Mesendoderm (in vitro differentiated cells): Measurements from ENCODE around the gene PCDHA10.

ENCODE experiments used
- DNase-seq: peaks from one replicate; pipeline ENCODE4 v3.0.0; 2013
- H2AK5ac ChIP-seq: 2 replicates; pipeline ENCODE4 v1.6.1; 2013; ENCODE audit warnings: low read length, inconsistent platforms
- H2BK120ac ChIP-seq: 2 replicates; pipeline ENCODE4 v1.6.1; 2013; ENCODE audit warnings: low read depth, mild to moderate bottlenecking, low read length, moderate library complexity, mixed read lengths
- H2BK15ac ChIP-seq: replicated peaks from 2 replicates; pipeline ENCODE4 v1.6.1; 2013; ENCODE audit warnings: low read depth, mild to moderate bottlenecking, moderate library complexity
- H2BK5ac ChIP-seq: 2 replicates; pipeline ENCODE4 v1.6.1; 2013; ENCODE audit warnings: low read length, inconsistent platforms
- H3K18ac ChIP-seq: 2 replicates; pipeline ENCODE4 v1.6.1; 2013; ENCODE audit warnings: mild to moderate bottlenecking, low read length, mixed read lengths
- H3K23ac ChIP-seq: one replicate; pipeline ENCODE4 v1.6.1; 2013; ENCODE audit warnings: low read length
- H3K27ac ChIP-seq: 2 replicates; pipeline ENCODE4 v1.5.1; 2013; ENCODE audit warnings: low read depth, mild to moderate bottlenecking, inconsistent platforms, low read length, moderate library complexity
- H3K27me3 ChIP-seq: 2 replicates; pipeline ENCODE4 v1.6.1; 2013; ENCODE audit warnings: low read length, control low read depth, mild to moderate bottlenecking, inconsistent platforms; ENCODE audit not compliant: insufficient read depth, poor library complexity
- H3K36me3 ChIP-seq: 2 replicates; pipeline ENCODE4 v1.6.1; 2013; ENCODE audit warnings: low read length, inconsistent platforms; ENCODE audit not compliant: control insufficient read depth, insufficient read depth
- H3K4ac ChIP-seq: one replicate; pipeline ENCODE4 v1.6.1; 2013; ENCODE audit warnings: low read depth, mild to moderate bottlenecking, low read length, moderate library complexity
- H3K4me1 ChIP-seq: 2 replicates; pipeline ENCODE4 v1.6.1; 2013; ENCODE audit warnings: low read depth, low read length, inconsistent platforms; ENCODE audit not compliant: control insufficient read depth
- H3K4me2 ChIP-seq: 2 replicates; pipeline ENCODE4 v1.6.1; 2013; ENCODE audit warnings: low read length
- H3K4me3 ChIP-seq: 2 replicates; pipeline ENCODE4 v1.5.1; 2013; ENCODE audit warnings: mild to moderate bottlenecking, low read length
- H3K56ac ChIP-seq: one replicate; pipeline ENCODE4 v1.6.1; 2013; ENCODE audit warnings: low read length
- H3K79me1 ChIP-seq: 2 replicates; pipeline ENCODE4 v1.6.1; 2013; ENCODE audit warnings: low read length, inconsistent platforms
- H3K79me2 ChIP-seq: 2 replicates; pipeline ENCODE4 v1.6.1; 2013; ENCODE audit warnings: mild to moderate bottlenecking, low read length; ENCODE audit not compliant: control insufficient read depth, insufficient read depth
- H3K9ac ChIP-seq: 2 replicates; pipeline ENCODE4 v1.6.1; 2013; ENCODE audit warnings: low read length, inconsistent platforms
- H4K5ac ChIP-seq: one replicate; pipeline ENCODE4 v1.6.1; 2013; ENCODE audit warnings: low read length
- H4K8ac ChIP-seq: one replicate; pipeline ENCODE4 v1.6.1; 2013; ENCODE audit warnings: low read depth, mild to moderate bottlenecking, control low read depth, low read length, moderate library complexity
- WGBS: extraction: QIAGEN DNeasy Blood & Tissue Kit; methylation state at CpG from one replicate; pipeline ENCODE4 v1.1.7; 2013; ENCODE audit warnings: low lambda C conversion rate, missing lambda C conversion rate; ENCODE audit not compliant: insufficient coverage; ENCODE audit errors: extremely low coverage; 5-methylcytosine and 5-hydroxymethylcytosine counted together

Gene PCDHA10

GRCh38 chr5:140882591-140882899 lies 26.8 kb downstream of the PCDHA10 start:
- H3K79me2 ChIP-seq = no peaks in the 10 kb centered on the region
- peak; percentile 77 for DNase-seq
- H3K27me3 ChIP-seq = no peaks in the 10 kb centered on the region
- no peak overlapping the region for H4K8ac ChIP-seq
- H2BK120ac ChIP-seq = no peak overlapping the region
- H2AK5ac ChIP-seq = no peak overlapping the region
- H3K4me3 ChIP-seq = no peak overlapping the region
- H2BK5ac ChIP-seq = no peak overlapping the region
- H2BK15ac ChIP-seq = no peak overlapping the region
- no peak overlapping the region for H3K23ac ChIP-seq
- no peak overlapping the region for H3K4ac ChIP-seq
- no CpG with 5 or more reads among the region's 12 CpGs for WGBS
- no peaks in the 10 kb centered on the region for H3K79me1 ChIP-seq
- H4K5ac ChIP-seq = no peak overlapping the region
- no peak overlapping the region for H3K56ac ChIP-seq
- H3K4me2 ChIP-seq = no peak overlapping the region
- H3K9ac ChIP-seq = no peak overlapping the region
- no peak overlapping the region for H3K18ac ChIP-seq
- H3K27ac ChIP-seq = no peak overlapping the region
- no peaks in the 10 kb centered on the region for H3K4me1 ChIP-seq
- H3K36me3 ChIP-seq = no peaks in the 10 kb centered on the region

DNA sequence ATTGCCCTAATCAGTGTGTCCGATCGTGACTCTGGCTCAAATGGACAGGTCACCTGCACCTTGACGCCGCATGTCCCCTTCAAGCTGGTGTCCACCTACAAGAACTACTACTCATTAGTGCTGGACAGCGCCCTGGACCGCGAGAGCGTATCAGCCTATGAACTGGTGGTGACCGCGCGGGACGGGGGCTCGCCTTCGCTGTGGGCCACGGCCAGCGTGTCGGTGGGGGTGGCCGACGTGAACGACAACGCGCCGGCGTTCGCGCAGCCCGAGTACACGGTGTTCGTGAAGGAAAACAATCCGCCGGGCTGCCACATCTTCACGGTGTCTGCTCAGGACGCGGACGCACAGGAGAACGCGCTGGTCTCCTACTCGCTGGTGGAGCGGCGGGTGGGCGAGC lies 27.7 kb downstream of the PCDHA10 start:
- H3K4me2 ChIP-seq = no peak overlapping the region
- H2BK120ac ChIP-seq = no peak overlapping the region
- no peak overlapping the region for H3K27ac ChIP-seq
- no peak overlapping the region for H2BK5ac ChIP-seq
- H2BK15ac ChIP-seq = no peak overlapping the region
- H3K23ac ChIP-seq = no peak overlapping the region
- H3K9ac ChIP-seq = no peak overlapping the region
- no peak overlapping the region for H4K8ac ChIP-seq
- WGBS = no CpG with 5 or more reads among the region's 41 CpGs
- no peak overlapping the region for H3K4ac ChIP-seq
- no peak overlapping the region for H4K5ac ChIP-seq
- no peak overlapping the region for H3K4me3 ChIP-seq
- H3K18ac ChIP-seq = no peak overlapping the region
- H3K79me1 ChIP-seq = no peaks in the 10 kb centered on the region
- no peak overlapping the region for H2AK5ac ChIP-seq
- no peaks in the 10 kb centered on the region for H3K36me3 ChIP-seq
- H3K79me2 ChIP-seq = no peaks in the 10 kb centered on the region
- no peak for DNase-seq
- no peak overlapping the region for H3K56ac ChIP-seq
- no peaks in the 10 kb centered on the region for H3K4me1 ChIP-seq
- H3K27me3 ChIP-seq = no peaks in the 10 kb centered on the region

DNA sequence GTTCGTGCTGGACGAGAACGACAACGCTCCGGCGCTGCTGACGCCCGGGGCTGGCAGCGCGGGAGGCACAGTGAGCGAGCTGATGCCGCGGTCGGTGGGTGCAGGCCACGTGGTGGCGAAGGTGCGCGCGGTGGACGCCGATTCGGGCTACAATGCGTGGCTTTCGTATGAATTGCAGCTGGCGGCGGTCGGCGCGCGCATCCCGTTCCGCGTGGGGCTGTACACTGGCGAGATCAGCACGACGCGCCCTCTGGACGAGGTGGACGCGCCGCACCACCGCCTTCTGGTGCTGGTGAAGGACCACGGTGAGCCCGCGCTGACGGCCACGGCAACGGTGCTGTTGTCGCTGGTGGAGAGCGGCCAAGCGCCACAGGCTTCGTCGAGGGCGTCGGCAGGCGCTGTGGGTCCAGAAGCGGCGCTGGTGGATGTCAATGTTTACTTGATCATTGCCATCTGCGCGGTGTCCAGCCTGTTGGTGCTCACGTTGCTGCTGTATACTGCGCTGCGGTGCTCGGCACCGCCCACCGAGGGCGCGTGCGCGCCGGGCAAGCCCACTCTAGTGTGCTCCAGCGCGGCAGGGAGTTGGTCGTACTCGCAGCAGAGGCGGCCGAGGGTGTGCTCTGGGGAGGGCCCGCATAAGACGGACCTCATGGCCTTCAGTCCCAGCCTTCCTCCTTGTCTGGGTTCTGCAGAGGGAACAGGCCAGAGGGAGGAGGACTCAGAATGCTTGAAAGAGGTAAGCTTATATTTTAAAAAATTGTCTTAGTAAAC lies 28.4 kb downstream of the PCDHA10 start:
- no peak overlapping the region for H2BK15ac ChIP-seq
- H2BK120ac ChIP-seq = no peak overlapping the region
- WGBS = no CpG with 5 or more reads among the region's 79 CpGs
- no peak overlapping the region for H3K18ac ChIP-seq
- no peaks in the 10 kb centered on the region for H3K36me3 ChIP-seq
- no peak overlapping the region for H2BK5ac ChIP-seq
- no peak overlapping the region for H4K8ac ChIP-seq
- H3K27me3 ChIP-seq = no peaks in the 10 kb centered on the region
- no peak overlapping the region for H3K4me3 ChIP-seq
- H3K4ac ChIP-seq = no peak overlapping the region
- H2AK5ac ChIP-seq = no peak overlapping the region
- no peaks in the 10 kb centered on the region for H3K4me1 ChIP-seq
- H3K56ac ChIP-seq = no peak overlapping the region
- no peak overlapping the region for H4K5ac ChIP-seq
- no peak overlapping the region for H3K23ac ChIP-seq
- no peak overlapping the region for H3K4me2 ChIP-seq
- DNase-seq = no peak
- no peaks in the 10 kb centered on the region for H3K79me2 ChIP-seq
- no peaks in the 10 kb centered on the region for H3K79me1 ChIP-seq
- H3K27ac ChIP-seq = no peak overlapping the region
- H3K9ac ChIP-seq = no peak overlapping the region

- H2AK5ac ChIP-seq = no peak overlapping the region
- H2BK15ac ChIP-seq = no peak overlapping the region
- WGBS = no CpG with 5 or more reads among the region's 1 CpG
- no peak overlapping the region for H3K27ac ChIP-seq
- H4K5ac ChIP-seq = no peak overlapping the region
- H3K18ac ChIP-seq = no peak overlapping the region
- no peak overlapping the region for H3K4me3 ChIP-seq
- no peaks in the 10 kb centered on the region for H3K79me2 ChIP-seq
- H3K27me3 ChIP-seq = no peaks in the 10 kb centered on the region
- DNase-seq = no peak
- H2BK5ac ChIP-seq = no peak overlapping the region
- no peaks in the 10 kb centered on the region for H3K79me1 ChIP-seq
- no peaks in the 10 kb centered on the region for H3K36me3 ChIP-seq
- no peak overlapping the region for H3K4me2 ChIP-seq
- H3K56ac ChIP-seq = no peak overlapping the region
- H3K4me1 ChIP-seq = no peaks in the 10 kb centered on the region
- no peak overlapping the region for H4K8ac ChIP-seq
- no peak overlapping the region for H2BK120ac ChIP-seq
- no peak overlapping the region for H3K4ac ChIP-seq
- no peak overlapping the region for H3K9ac ChIP-seq
- H3K23ac ChIP-seq = no peak overlapping the region
Measured at GRCh38 chr5:140916325-140916724, 60.6 kb downstream of the PCDHA10 start.
